NB4 (cell line): ENCODE data around the gene COL4A2.

Experiments
- DNase-seq: peaks from one replicate; pipeline ENCODE4 v3.0.0; 2010; ENCODE audit warnings: low read depth
- H3K4me3 ChIP-seq: one replicate; pipeline ENCODE4 v1.5.1; 2011; ENCODE audit warnings: mild to moderate bottlenecking, low read depth, low read length, moderate library complexity
- MAX ChIP-seq: IDR thresholded peaks from 2 replicates; pipeline ENCODE4 v1.6.1; 2011; ENCODE audit warnings: low read depth, low read length
- MYC ChIP-seq: IDR thresholded peaks from 2 replicates; pipeline ENCODE4 v1.6.1; 2011; ENCODE audit warnings: low read depth, low read length
- POLR2A ChIP-seq: IDR thresholded peaks from 2 replicates; pipeline ENCODE4 v1.6.1; 2011; ENCODE audit warnings: mild to moderate bottlenecking; ENCODE audit not compliant: insufficient read length; ENCODE audit errors: extremely low read depth
- TF ChIP-seq, protein P1 (sequence below): IDR thresholded peaks from one replicate; pipeline ENCODE4 v1.5.1; 2012; ENCODE audit warnings: low read depth, low read length

The COL4A2 gene

DNA sequence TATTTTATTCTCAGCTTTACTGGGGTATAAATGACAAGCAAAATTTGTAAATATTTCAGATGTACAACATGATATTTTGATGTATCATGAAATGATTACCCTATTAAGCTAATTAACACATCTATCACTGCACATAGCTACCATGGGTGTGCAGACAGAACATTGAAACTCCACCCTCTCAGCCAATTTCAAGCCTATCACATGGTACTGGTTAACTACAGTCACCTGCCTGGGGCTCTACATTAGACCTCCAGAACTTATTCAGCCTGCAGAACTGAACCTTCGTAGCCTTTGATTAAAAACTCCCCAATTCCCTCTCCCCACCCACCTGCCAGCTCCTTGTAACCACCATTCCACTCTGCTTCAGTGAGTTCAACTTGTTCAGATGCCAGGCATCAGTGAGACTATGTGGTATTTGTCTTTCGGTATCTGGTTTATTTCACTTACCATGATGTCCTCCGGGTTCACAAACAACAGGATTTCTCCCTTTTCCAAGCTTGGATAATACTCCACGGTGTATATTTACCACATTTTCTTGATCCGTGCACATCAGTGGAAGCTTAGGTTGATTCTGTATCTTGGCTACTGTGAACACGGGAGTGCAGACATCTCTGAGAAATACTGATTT lies 235.2 kb downstream of the COL4A2 start:
- DNase-seq = no peak
- TF ChIP-seq MAX (no peak), POLR2A (no peak), MYC (no peak)
- TF ChIP-seq, protein P1, sequence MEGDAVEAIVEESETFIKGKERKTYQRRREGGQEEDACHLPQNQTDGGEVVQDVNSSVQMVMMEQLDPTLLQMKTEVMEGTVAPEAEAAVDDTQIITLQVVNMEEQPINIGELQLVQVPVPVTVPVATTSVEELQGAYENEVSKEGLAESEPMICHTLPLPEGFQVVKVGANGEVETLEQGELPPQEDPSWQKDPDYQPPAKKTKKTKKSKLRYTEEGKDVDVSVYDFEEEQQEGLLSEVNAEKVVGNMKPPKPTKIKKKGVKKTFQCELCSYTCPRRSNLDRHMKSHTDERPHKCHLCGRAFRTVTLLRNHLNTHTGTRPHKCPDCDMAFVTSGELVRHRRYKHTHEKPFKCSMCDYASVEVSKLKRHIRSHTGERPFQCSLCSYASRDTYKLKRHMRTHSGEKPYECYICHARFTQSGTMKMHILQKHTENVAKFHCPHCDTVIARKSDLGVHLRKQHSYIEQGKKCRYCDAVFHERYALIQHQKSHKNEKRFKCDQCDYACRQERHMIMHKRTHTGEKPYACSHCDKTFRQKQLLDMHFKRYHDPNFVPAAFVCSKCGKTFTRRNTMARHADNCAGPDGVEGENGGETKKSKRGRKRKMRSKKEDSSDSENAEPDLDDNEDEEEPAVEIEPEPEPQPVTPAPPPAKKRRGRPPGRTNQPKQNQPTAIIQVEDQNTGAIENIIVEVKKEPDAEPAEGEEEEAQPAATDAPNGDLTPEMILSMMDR = no peak

GRCh38 chr13:110546378-110546777 lies 239.3 kb downstream of the COL4A2 start:
- no peak overlapping the region for H3K4me3 ChIP-seq
- TF ChIP-seq POLR2A = no peak
- TF ChIP-seq, protein P1 = no peak
- no peak for TF ChIP-seq MYC
- no peak for TF ChIP-seq MAX
- no peak for DNase-seq

More for the DNA sequence above, 235.2 kb downstream of the COL4A2 start:
- H3K4me3 ChIP-seq = no peak overlapping the region

DNA sequence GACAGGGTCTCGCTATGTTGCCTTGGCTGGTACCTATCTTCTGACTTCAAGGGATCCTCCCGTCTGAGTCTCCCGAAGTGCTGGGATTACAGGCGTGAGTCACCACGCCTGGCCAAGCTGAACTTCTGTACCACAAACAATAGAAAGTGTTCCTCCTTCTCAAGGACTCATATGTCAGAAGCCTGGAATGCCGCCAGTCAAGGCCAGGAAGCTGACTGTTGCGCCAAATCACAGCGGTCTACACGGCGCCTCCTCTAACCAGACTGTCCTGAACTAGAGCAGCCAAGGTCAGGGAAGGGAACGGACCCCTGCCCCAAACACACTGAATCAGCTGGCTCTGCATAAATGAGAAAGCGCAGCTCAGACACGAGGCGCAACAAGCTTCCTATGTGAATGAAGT lies 239.8 kb downstream of the COL4A2 start:
- TF ChIP-seq, protein P1 = no peak
- TF ChIP-seq POLR2A (no peak), MAX (no peak), MYC (no peak)
- DNase-seq = no peak
- no peak overlapping the region for H3K4me3 ChIP-seq

GRCh38 chr13:110548891-110549794 lies 242.1 kb downstream of the COL4A2 start:
- H3K4me3 ChIP-seq = no peak overlapping the region
- TF ChIP-seq MAX = no peak
- no peak for TF ChIP-seq MYC
- TF ChIP-seq POLR2A = no peak
- TF ChIP-seq, protein P1 = no peak
- DNase-seq = no peak

DNA sequence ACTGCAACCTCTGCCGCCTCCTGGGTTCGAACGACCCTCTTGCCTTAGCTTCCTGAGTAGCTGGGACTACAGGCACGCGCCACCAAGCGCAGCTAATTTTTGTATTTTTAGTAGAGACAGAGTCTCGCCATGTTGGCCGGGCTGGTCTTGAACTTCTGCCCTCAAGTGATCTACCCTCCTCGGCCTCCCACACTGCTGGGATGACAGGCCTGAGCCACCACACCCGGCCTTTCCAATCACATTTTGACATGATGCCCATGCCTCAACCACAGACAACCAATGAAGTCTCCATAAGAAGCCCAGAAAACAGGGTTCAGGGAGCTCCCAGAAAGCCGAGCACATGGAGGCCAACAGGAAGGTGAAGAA lies 242.7 kb downstream of the COL4A2 start:
- no peak for DNase-seq
- TF ChIP-seq, protein P1 = no peak
- no peak for TF ChIP-seq MYC
- no peak for TF ChIP-seq MAX
- no peak for TF ChIP-seq POLR2A
- H3K4me3 ChIP-seq = no peak overlapping the region
